HG03196 (cell line): ENCODE measurements around the gene SYT2.
A peak's percentile ranks its signal among the peaks of the same experiment; 100 is the strongest.
"Not testable (repeated sequence)": the region's sequence is repeated elsewhere in the genome, so short reads cannot be mapped to it uniquely, and the experiment has no call there.

ENCODE experiments used
- ATAC-seq: cut with Tn5 transposase; IDR thresholded peaks from one replicate; pipeline ENCODE4 v1.9.1; 2021; ENCODE audit not compliant: unreplicated experiment

SYT2 gene

GRCh38 chr1:202625416-202626360, 84.6 kb downstream of the SYT2 start:
- ATAC-seq, result no peak

GRCh38 chr1:202624781-202625108, 85.5 kb downstream of the SYT2 start:
- no peak for ATAC-seq

- ATAC-seq, result no peak
Measured at GRCh38 chr1:202624088-202624780, 86.0 kb downstream of the SYT2 start.

GRCh38 chr1:202623476-202623875, 86.8 kb downstream of the SYT2 start:
- not testable (repeated sequence) for ATAC-seq

GRCh38 chr1:202623075-202623474, 87.2 kb downstream of the SYT2 start:
- no peak for ATAC-seq

GRCh38 chr1:202622388-202622787, 87.9 kb downstream of the SYT2 start:
- no peak for ATAC-seq

- ATAC-seq, result no peak
Measured at GRCh38 chr1:202621446-202621845, 88.8 kb downstream of the SYT2 start.

GRCh38 chr1:202620036-202620435, 90.2 kb downstream of the SYT2 start:
- ATAC-seq, result not testable (repeated sequence)

- ATAC-seq, result no peak
Measured at GRCh38 chr1:202619505-202619904, 90.7 kb downstream of the SYT2 start.

- not testable (repeated sequence) for ATAC-seq
Measured at GRCh38 chr1:202619012-202619411, 91.2 kb downstream of the SYT2 start.

GRCh38 chr1:202616355-202616915, 93.8 kb downstream of the SYT2 start:
- peak; percentile 14 for ATAC-seq

GRCh38 chr1:202615501-202616354, 94.5 kb downstream of the SYT2 start:
- ATAC-seq, result peak; percentile 69

- not testable (repeated sequence) for ATAC-seq
Measured at GRCh38 chr1:202615208-202615500, 95.1 kb downstream of the SYT2 start.

GRCh38 chr1:202614363-202615207, 95.7 kb downstream of the SYT2 start:
- ATAC-seq, result not testable (repeated sequence)

- no peak for ATAC-seq
Measured at GRCh38 chr1:202613571-202613970, 96.7 kb downstream of the SYT2 start.

- ATAC-seq, result not testable (repeated sequence)
Measured at GRCh38 chr1:202612036-202612435, 98.2 kb downstream of the SYT2 start.

- ATAC-seq, result no peak
Measured at GRCh38 chr1:202605515-202605914, 104.7 kb downstream of the SYT2 start.

GRCh38 chr1:202603435-202603834, 106.8 kb downstream of the SYT2 start:
- ATAC-seq, result no peak

GRCh38 chr1:202600432-202601041, 109.7 kb downstream of the SYT2 start:
- ATAC-seq, result no peak
